K562 (cell line): ENCODE results near the gene CCPG1. TPM values are rescaled to one million over a fixed set of nuclear protein-coding genes. Genes with fewer than 3 reads are reported as not detected.

Experiments used
- CCNT2 ChIP-seq: IDR thresholded peaks from 2 replicates; pipeline ENCODE4 v1.6.1; 2011; ENCODE audit warnings: borderline replicate concordance, low read depth, mild to moderate bottlenecking, moderate library complexity, mixed read lengths, low read length; ENCODE audit not compliant: insufficient read length; ENCODE audit errors: extremely low read depth
- FOXJ2 ChIP-seq: fragments of 200-800 bp; sonication (Bioruptor generic); IDR thresholded peaks from 2 replicates; pipeline ENCODE4 v1.6.1; 2016; ENCODE audit warnings: missing genetic modification characterization, missing compliant biosample characterization
- KDM1A ChIP-seq, 2 experiments: fragments of 450-650 bp; IDR thresholded peaks; 2 replicates each; pipeline ENCODE4 v1.6.1; 2016; ENCODE audit warnings: mild to moderate bottlenecking in 2 of 2
- NCOR1 ChIP-seq: fragments of 450-650 bp; IDR thresholded peaks from 2 replicates; pipeline ENCODE4 v1.6.1; 2016; ENCODE audit warnings: mild to moderate bottlenecking, moderate library complexity
- SRF ChIP-seq, 2 experiments: fragments of 250-450, 450-650 bp in 1 of 2; sonication (Bioruptor Pico) in 1 of 2; sonication (generic) in 1 of 2; formaldehyde crosslinking; IDR thresholded peaks; 2 replicates each; pipeline versions ENCODE4 v1.5.0 to v1.5.1; 2020 to 2022; ENCODE audit warnings: mild to moderate bottlenecking in 1 of 2, missing genetic modification reagents in 1 of 2
- ZNF12 ChIP-seq: sonication (generic); formaldehyde crosslinking; IDR thresholded peaks from 2 replicates; pipeline ENCODE4 v1.4.0; 2020; ENCODE audit warnings: mild to moderate bottlenecking, missing genetic modification reagents
- polyA plus RNA-seq, 8 experiments: library from polyadenylated mRNA; depleted of rRNA in 4 of 8; stranded (reverse) in 5 of 8; unstranded in 3 of 8; fragments of >200 nt; fragmentation: Nextera tagmentation in 2 of 8; fragmentation: Illumina TruSeq in 1 of 8; extraction: Ambion mirVana in 2 of 8; extraction: Trizol in 1 of 8; gene quantifications; 2 replicates each; pipeline versions ENCODE4 v1.2.1 to v1.2.3, GENCODE V29; 2011 to 2014; ENCODE audit warnings: inconsistent platforms in 1 of 8, missing spikeins in 1 of 8
- total RNA-seq, 7 experiments: library from RNA; depleted of rRNA in 6 of 7; stranded (reverse); fragments of >200 nt in 6 of 7; fragmentation: Illumina TruSeq in 2 of 7; extraction: Trizol in 2 of 7; gene quantifications; 2 replicates each; pipeline versions ENCODE4 v1.2.1 to v1.2.3, GENCODE V29; 2011 to 2021; ENCODE audit warnings: low replicate concordance in 1 of 7
- TF ChIP-seq, protein P1 (sequence below), 2 experiments: fragments of 450-650 bp; IDR thresholded peaks; 2 replicates each; pipeline ENCODE4 v1.6.1; 2016
- TF ChIP-seq, protein P2 (sequence below), 3 experiments: fragments of 200-800 bp in 1 of 3; fragments of 250-450 bp in 1 of 3; fragments of 450-650 bp in 1 of 3; sonication (Bioruptor Pico) in 1 of 3; sonication (Bioruptor generic) in 1 of 3; formaldehyde crosslinking in 1 of 3; IDR thresholded peaks; 2 replicates each; pipeline versions ENCODE4 v1.6.1 to v1.8.0; 2016 to 2022; ENCODE audit warnings: mild to moderate bottlenecking in 2 of 3, missing genetic modification characterization in 2 of 3, missing compliant biosample characterization in 1 of 3, moderate library complexity in 1 of 3
- TF ChIP-seq, protein P3 (sequence below): sonication (generic); formaldehyde crosslinking; IDR thresholded peaks from 2 replicates; pipeline ENCODE4 v1.8.0; 2023; ENCODE audit warnings: mild to moderate bottlenecking, missing genetic modification reagents
- TF ChIP-seq, protein P4 (sequence below): sonication (generic); formaldehyde crosslinking; IDR thresholded peaks from 2 replicates; pipeline ENCODE4 v1.8.0; 2022; ENCODE audit warnings: mild to moderate bottlenecking, missing genetic modification reagents

CCPG1 gene
- total and polyA plus RNA-seq, 9 of the 15 experiments (the other 6 are each of a cell fraction or from before 2014, with no cell fraction given), result 33.0 to 54.9 (median 41.1) TPM

DNA sequence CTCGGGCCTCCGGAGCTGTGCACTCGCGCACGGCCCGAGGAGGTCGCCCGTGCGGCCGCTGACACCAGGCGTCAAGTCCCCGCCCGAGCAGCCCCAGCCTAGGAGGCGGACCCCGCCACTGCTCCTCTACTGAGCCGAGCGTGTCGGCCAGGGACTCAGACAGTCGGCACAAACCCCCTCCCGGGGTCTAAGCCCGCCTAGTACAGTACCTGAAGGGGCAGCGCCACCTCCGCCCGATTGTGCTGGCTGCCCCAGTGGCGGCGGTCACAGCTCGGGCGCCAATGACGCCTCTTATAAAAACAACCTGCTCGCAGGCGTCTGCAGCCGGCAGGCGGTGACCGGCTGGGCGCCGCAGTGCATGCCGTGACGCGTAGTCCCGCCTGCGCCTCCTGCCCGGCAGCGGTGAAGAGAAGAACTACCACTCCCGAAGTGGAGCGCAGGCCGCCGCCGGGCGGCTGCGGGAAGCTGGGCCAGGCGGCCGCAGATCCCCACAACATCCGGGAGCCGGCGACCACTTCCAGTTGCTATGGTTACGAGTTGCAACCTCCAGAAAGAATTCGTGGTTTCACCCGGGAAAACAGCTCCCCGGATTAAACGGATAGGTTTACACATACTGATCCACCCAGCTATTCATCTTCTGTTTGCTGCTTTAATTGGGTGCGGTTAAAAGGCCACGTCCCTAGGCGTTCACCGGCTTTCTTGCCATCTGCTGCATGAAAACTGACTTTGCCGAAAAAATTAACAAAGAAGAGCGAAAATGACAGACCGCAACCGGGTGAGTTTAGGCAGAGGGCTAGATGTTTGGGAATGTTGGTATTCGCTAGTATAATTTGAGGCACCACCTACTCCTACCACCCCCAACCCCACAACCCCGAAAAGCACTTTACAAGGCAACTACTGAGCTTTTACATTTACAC, at the start of gene CCPG1, which contains the start of gene PIERCE2 (continued):
- TF ChIP-seq KDM1A (IDR thresholded peaks at IDR 0.05) (peak in 1 of 2 experiments; percentile 57; a peak in 2 of 4 replicates), ZNF12 (CRISPR knock-in tag) (no peak), NCOR1 (peak; percentile 57), FOXJ2 (tag) (peak; percentile 79; the same call in 1 of the 2 replicates), SRF (CRISPR knock-in tag; IDR thresholded peaks at IDR 0.05) (peak in 1 of 2 experiments; percentile 47; a peak in 2 of 4 replicates), CCNT2 (peak; percentile 89)
- TF ChIP-seq, protein P1, sequence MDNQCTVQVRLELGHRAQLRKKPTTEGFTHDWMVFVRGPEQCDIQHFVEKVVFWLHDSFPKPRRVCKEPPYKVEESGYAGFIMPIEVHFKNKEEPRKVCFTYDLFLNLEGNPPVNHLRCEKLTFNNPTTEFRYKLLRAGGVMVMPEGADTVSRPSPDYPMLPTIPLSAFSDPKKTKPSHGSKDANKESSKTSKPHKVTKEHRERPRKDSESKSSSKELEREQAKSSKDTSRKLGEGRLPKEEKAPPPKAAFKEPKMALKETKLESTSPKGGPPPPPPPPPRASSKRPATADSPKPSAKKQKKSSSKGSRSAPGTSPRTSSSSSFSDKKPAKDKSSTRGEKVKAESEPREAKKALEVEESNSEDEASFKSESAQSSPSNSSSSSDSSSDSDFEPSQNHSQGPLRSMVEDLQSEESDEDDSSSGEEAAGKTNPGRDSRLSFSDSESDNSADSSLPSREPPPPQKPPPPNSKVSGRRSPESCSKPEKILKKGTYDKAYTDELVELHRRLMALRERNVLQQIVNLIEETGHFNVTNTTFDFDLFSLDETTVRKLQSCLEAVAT (IDR thresholded peaks at IDR 0.05), result peak in 1 of 2 experiments; percentile 83; a peak in 3 of 4 replicates
- TF ChIP-seq, protein P2, sequence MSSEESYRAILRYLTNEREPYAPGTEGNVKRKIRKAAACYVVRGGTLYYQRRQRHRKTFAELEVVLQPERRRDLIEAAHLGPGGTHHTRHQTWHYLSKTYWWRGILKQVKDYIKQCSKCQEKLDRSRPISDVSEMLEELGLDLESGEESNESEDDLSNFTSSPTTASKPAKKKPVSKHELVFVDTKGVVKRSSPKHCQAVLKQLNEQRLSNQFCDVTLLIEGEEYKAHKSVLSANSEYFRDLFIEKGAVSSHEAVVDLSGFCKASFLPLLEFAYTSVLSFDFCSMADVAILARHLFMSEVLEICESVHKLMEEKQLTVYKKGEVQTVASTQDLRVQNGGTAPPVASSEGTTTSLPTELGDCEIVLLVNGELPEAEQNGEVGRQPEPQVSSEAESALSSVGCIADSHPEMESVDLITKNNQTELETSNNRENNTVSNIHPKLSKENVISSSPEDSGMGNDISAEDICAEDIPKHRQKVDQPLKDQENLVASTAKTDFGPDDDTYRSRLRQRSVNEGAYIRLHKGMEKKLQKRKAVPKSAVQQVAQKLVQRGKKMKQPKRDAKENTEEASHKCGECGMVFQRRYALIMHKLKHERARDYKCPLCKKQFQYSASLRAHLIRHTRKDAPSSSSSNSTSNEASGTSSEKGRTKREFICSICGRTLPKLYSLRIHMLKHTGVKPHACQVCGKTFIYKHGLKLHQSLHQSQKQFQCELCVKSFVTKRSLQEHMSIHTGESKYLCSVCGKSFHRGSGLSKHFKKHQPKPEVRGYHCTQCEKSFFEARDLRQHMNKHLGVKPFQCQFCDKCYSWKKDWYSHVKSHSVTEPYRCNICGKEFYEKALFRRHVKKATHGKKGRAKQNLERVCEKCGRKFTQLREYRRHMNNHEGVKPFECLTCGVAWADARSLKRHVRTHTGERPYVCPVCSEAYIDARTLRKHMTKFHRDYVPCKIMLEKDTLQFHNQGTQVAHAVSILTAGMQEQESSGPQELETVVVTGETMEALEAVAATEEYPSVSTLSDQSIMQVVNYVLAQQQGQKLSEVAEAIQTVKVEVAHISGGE (CRISPR knock-in tag; IDR thresholded peaks at IDR 0.05), result peak in 1 of 3 experiments; percentile 77; a peak in 2 of 6 replicates
- TF ChIP-seq, protein P3, sequence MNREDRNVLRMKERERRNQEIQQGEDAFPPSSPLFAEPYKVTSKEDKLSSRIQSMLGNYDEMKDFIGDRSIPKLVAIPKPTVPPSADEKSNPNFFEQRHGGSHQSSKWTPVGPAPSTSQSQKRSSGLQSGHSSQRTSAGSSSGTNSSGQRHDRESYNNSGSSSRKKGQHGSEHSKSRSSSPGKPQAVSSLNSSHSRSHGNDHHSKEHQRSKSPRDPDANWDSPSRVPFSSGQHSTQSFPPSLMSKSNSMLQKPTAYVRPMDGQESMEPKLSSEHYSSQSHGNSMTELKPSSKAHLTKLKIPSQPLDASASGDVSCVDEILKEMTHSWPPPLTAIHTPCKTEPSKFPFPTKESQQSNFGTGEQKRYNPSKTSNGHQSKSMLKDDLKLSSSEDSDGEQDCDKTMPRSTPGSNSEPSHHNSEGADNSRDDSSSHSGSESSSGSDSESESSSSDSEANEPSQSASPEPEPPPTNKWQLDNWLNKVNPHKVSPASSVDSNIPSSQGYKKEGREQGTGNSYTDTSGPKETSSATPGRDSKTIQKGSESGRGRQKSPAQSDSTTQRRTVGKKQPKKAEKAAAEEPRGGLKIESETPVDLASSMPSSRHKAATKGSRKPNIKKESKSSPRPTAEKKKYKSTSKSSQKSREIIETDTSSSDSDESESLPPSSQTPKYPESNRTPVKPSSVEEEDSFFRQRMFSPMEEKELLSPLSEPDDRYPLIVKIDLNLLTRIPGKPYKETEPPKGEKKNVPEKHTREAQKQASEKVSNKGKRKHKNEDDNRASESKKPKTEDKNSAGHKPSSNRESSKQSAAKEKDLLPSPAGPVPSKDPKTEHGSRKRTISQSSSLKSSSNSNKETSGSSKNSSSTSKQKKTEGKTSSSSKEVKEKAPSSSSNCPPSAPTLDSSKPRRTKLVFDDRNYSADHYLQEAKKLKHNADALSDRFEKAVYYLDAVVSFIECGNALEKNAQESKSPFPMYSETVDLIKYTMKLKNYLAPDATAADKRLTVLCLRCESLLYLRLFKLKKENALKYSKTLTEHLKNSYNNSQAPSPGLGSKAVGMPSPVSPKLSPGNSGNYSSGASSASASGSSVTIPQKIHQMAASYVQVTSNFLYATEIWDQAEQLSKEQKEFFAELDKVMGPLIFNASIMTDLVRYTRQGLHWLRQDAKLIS (CRISPR knock-in tag), result 0 out of 2 replicates have a peak, but pooled peaks have one; percentile 80
- TF ChIP-seq, protein P4, sequence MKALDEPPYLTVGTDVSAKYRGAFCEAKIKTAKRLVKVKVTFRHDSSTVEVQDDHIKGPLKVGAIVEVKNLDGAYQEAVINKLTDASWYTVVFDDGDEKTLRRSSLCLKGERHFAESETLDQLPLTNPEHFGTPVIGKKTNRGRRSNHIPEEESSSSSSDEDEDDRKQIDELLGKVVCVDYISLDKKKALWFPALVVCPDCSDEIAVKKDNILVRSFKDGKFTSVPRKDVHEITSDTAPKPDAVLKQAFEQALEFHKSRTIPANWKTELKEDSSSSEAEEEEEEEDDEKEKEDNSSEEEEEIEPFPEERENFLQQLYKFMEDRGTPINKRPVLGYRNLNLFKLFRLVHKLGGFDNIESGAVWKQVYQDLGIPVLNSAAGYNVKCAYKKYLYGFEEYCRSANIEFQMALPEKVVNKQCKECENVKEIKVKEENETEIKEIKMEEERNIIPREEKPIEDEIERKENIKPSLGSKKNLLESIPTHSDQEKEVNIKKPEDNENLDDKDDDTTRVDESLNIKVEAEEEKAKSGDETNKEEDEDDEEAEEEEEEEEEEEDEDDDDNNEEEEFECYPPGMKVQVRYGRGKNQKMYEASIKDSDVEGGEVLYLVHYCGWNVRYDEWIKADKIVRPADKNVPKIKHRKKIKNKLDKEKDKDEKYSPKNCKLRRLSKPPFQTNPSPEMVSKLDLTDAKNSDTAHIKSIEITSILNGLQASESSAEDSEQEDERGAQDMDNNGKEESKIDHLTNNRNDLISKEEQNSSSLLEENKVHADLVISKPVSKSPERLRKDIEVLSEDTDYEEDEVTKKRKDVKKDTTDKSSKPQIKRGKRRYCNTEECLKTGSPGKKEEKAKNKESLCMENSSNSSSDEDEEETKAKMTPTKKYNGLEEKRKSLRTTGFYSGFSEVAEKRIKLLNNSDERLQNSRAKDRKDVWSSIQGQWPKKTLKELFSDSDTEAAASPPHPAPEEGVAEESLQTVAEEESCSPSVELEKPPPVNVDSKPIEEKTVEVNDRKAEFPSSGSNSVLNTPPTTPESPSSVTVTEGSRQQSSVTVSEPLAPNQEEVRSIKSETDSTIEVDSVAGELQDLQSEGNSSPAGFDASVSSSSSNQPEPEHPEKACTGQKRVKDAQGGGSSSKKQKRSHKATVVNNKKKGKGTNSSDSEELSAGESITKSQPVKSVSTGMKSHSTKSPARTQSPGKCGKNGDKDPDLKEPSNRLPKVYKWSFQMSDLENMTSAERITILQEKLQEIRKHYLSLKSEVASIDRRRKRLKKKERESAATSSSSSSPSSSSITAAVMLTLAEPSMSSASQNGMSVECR, result peak; percentile 81; the same call in 1 of the 2 replicates
